BJ (cell line): ENCODE data around the gene TMEM255A. TPM values are rescaled to one million over a fixed set of nuclear protein-coding genes. Genes with fewer than 3 reads are reported as not detected.

Experiments used
- CTCF ChIA-PET: fragments of 350-600 bp; formaldehyde crosslinking; extraction: SDS; loops from one replicate; lab custom pipeline; 2021; ENCODE audit warnings: antibody characterized with exemption, inconsistent platforms; lab: Yijun Ruan, JAX
- POLR2A ChIA-PET: fragments of 300-600 bp; sonication (Branson Sonifier 250); formaldehyde crosslinking; extraction: SDS; loops from one replicate; lab custom pipeline; 2021; ENCODE audit warnings: antibody characterized with exemption; lab: Charles Lee
- DNase-seq: peaks from one replicate; pipeline ENCODE4 v3.0.0-alpha.2; 2011; ENCODE audit warnings: low read depth
- H3K27me3 ChIP-seq: 2 replicates; pipeline ENCODE4 v1.6.0; 2011; ENCODE audit warnings: low read length; ENCODE audit not compliant: control insufficient read depth, insufficient read depth
- H3K36me3 ChIP-seq: 2 replicates; pipeline ENCODE4 v1.5.1; 2011; ENCODE audit warnings: low read length; ENCODE audit not compliant: control insufficient read depth, insufficient read depth
- H3K4me3 ChIP-seq: 2 replicates; pipeline ENCODE4 v1.5.1; 2011; ENCODE audit warnings: low read depth, mild to moderate bottlenecking, control low read depth, low read length
- polyA plus RNA-seq: library from polyadenylated mRNA; depleted of rRNA; stranded (reverse); fragments of >200 nt; gene quantifications from 2 replicates; pipeline ENCODE4 v1.2.3, GENCODE V29; 2011
- TF ChIP-seq, protein P1 (sequence below): IDR thresholded peaks from 2 replicates; pipeline ENCODE4 v1.5.1; 2011; ENCODE audit warnings: low read depth, mild to moderate bottlenecking, control low read depth, inconsistent platforms, low read length, moderate library complexity; ENCODE audit not compliant: insufficient read depth

TMEM255A gene
- polyA plus RNA-seq, 1 experiment, result 0.10 TPM

DNA sequence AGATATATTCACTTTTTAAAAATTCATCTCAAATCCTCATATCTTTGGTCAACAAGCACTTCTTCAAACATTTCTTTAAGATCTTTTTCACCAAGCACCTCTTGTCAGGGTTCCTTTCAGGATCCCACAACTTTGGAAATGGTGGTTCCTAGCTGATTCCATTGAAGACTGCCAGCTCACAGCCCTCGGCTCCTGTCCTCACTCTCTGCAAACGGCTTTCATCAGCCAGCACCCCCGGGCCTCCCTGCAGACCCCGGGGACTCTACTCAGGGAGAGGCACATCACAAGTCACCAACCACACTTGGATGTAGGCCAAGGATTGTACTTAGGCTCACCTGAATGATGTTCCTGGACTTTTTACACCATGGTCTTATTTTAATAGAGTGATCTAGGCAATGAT lies 40.7 kb downstream of the TMEM255A start:
- H3K4me3 ChIP-seq, result no peak overlapping the region
- CTCF ChIA-PET, result interaction anchor here (0.6 to 0.9 kb wide), 2 partner anchors 10 to 504 kb away, joined by 3 read pairs; no protein-coding TSS in a partner anchor
- no peak for DNase-seq
- TF ChIP-seq, protein P1, sequence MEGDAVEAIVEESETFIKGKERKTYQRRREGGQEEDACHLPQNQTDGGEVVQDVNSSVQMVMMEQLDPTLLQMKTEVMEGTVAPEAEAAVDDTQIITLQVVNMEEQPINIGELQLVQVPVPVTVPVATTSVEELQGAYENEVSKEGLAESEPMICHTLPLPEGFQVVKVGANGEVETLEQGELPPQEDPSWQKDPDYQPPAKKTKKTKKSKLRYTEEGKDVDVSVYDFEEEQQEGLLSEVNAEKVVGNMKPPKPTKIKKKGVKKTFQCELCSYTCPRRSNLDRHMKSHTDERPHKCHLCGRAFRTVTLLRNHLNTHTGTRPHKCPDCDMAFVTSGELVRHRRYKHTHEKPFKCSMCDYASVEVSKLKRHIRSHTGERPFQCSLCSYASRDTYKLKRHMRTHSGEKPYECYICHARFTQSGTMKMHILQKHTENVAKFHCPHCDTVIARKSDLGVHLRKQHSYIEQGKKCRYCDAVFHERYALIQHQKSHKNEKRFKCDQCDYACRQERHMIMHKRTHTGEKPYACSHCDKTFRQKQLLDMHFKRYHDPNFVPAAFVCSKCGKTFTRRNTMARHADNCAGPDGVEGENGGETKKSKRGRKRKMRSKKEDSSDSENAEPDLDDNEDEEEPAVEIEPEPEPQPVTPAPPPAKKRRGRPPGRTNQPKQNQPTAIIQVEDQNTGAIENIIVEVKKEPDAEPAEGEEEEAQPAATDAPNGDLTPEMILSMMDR, result no peak
- H3K27me3 ChIP-seq, result no peaks in the 10 kb centered on the region
- H3K36me3 ChIP-seq, result no peaks in the 10 kb centered on the region
- POLR2A ChIA-PET, result no interaction called here

DNA sequence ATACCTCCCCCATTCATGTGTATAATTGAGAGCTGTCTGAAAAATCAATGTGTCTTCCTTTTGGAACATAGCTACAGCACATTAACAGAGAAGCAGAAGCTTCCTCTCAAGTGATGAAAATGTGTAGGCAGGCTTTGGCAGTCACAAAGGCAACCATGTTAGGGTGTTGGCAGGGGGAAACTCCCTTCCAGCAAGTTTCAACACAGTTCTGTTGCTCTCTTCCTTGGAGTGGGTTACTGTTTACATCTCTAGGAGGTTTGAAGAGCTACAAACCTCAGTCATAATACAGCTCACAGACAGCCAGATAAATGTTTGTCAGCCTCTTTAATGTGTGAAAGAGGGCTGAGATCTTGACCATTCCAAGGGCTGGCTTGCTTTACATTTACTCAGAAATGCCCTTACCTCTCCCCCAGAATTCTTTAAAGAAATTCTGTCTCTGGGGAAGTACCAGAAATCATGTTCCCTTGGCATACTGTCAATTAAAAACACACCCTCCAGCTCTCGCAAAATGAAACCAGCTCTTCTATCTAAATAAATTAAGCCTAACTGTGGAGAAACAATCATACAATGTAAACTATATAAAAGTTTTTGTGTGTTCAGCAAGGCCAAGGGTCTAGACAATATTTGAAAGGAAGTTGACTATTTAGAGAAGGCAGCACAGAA lies 41.8 kb downstream of the TMEM255A start:
- Histone ChIP-seq H3K4me3 (no peak overlapping the region), H3K36me3 (no peaks in the 10 kb centered on the region), H3K27me3 (no peaks in the 10 kb centered on the region)
- CTCF ChIA-PET, result interaction anchor here (0.9 to 1.2 kb wide), 2 partner anchors 11 to 19 kb away, joined by 3 read pairs; partner anchors contain the start of gene ZBTB33
- TF ChIP-seq, protein P1, result no peak
- POLR2A ChIA-PET, result no interaction called here
- no peak for DNase-seq

DNA sequence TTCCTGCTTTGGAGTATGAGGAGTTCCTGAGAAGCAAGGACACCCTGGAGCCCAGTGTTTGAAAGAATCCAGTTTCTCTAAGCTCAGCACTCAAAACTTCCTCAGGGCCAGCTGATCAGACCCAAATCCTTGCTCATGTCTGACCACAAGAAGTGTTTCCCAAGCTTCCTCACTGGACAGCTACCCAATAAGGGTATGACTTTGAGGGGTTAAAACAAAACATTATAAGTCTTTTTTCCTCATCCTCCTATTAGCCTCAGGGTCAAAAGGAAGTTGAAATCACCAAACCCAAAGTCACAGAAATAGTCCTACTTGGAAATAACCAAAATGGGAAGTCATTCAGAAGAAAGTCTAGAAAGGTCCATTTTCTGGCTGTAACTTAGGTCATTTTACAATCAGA lies 46.9 kb downstream of the TMEM255A start:
- no peak for DNase-seq
- POLR2A ChIA-PET, result no interaction called here
- no peaks in the 10 kb centered on the region for H3K27me3 ChIP-seq
- TF ChIP-seq, protein P1, result no peak
- no peaks in the 10 kb centered on the region for H3K36me3 ChIP-seq
- CTCF ChIA-PET, result no interaction called here
- no peak overlapping the region for H3K4me3 ChIP-seq

DNA sequence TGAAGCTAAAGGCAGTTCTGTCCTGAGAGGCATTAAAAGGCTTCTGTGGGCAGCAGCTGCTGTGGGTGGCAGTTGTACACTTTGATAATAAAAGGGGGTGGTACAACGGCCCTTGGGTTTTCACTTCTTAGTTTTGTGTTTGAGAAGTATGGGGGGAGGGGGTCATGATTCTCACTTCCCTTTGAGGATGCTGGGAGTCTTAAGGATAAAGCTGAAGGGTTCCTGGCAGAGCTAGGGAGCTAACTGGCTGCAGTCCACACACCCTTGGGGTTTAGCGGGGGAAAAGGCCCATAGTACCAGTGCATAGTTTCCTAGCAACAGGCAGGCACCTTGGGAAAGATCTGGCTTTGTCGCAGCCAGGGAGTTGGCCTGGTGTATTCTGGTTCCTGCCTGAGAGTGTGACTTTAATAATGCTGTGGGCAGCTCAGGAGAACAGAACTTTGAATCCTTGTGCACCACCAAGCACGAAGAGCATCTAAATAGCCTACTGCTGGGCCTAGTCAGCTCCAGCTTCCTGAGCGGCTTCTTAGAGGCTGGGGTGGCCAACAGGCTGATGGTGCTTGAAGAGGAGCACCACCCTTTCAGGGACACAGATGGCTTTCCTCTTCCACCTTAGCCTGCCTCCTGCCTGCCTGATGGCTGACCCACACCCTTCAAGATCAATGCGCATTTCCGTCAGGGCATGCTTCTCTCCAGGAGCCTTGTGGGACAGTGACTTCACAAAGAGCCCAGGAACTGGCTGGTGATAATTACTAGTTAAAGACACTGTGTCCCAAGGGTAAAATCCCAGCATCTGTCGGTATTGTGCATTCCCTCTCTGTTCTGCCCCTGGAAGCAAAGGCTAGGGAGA lies 48.2 kb downstream of the TMEM255A start:
- Histone ChIP-seq H3K27me3 (no peaks in the 10 kb centered on the region), H3K4me3 (no peak overlapping the region), H3K36me3 (no peaks in the 10 kb centered on the region)
- TF ChIP-seq, protein P1, result no peak
- no peak for DNase-seq
- ChIA-PET CTCF (interaction anchor here (0.7 kb wide), 1 partner anchor 57 kb away, joined by 3 read pairs; no protein-coding TSS in a partner anchor), POLR2A (no interaction called here)

DNA sequence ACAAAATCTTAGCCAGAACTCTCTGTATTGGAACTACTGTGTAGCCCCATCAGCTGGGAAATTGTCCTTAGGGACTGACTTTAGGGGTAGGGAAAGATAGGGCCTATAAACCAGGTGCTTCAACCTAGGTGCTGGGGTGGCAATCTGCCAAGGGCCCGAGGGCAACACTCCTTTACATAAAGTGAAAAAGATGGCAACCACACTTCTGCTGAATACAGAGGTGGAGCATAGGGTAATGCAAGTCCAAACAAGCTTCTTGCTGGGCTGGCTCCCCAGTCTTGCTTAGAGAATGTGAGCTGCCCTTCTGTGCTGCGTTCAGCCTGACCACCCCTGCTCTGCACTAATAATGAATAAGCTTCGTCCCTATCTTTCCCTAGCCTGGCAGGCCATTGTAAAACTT lies 50.9 kb downstream of the TMEM255A start:
- POLR2A ChIA-PET, result no interaction called here
- H3K4me3 ChIP-seq, result no peak overlapping the region
- CTCF ChIA-PET, result no interaction called here
- TF ChIP-seq, protein P1, result no peak
- H3K36me3 ChIP-seq, result no peaks in the 10 kb centered on the region
- H3K27me3 ChIP-seq, result no peaks in the 10 kb centered on the region
- DNase-seq, result no peak
